Panc1 (cell line): ENCODE data around the gene WDFY2. TPM values are rescaled to one million over a fixed set of nuclear protein-coding genes. Genes with fewer than 3 reads are reported as not detected.

Source experiments
- ATAC-seq: fragments of 200-7000 bp; cut with Tn5 transposase; 2 replicates; pipeline ENCODE4 v1.9.1; 2020; ENCODE audit warnings: mild to moderate bottlenecking, moderate library complexity
- BruUV-seq: library from RNA; stranded (reverse); fragments of 400-500 nt; replicated peaks from 2 replicates; lab custom pipeline; 2021; lab: Mats Ljungman, UMichigan
- CTCF ChIA-PET: fragments of 300-600 bp; sonication (Branson Sonifier 250); formaldehyde crosslinking; loops from one replicate; lab custom pipeline; 2022; ENCODE audit warnings: antibody characterized with exemption; lab: Charles Lee
- POLR2A ChIA-PET: fragments of 300-600 bp; sonication (Branson Sonifier 250); formaldehyde crosslinking; loops from one replicate; lab custom pipeline; 2022; ENCODE audit warnings: antibody characterized with exemption; lab: Charles Lee
- DNase-seq: peaks from one replicate; pipeline ENCODE4 v3.0.0-alpha.2; 2010; ENCODE audit warnings: low read depth, low spot score
- H3K27ac ChIP-seq: 2 replicates; pipeline ENCODE4 v1.5.1; 2011; ENCODE audit warnings: mild to moderate bottlenecking, low read length, inconsistent platforms
- H3K27me3 ChIP-seq: fragments of 200-500 bp; sonication (Bioruptor generic); 2 replicates; pipeline ENCODE4 v1.6.0; 2014; ENCODE audit warnings: low read length, inconsistent platforms; ENCODE audit not compliant: control insufficient read depth, insufficient read depth
- H3K36me3 ChIP-seq: fragments of 200-500 bp; sonication (Bioruptor generic); 2 replicates; pipeline ENCODE4 v1.5.1; 2014; ENCODE audit warnings: inconsistent platforms, mild to moderate bottlenecking, low read length, moderate library complexity; ENCODE audit not compliant: control insufficient read depth, insufficient read depth
- H3K4me1 ChIP-seq: 2 replicates; pipeline ENCODE4 v1.5.1; 2011; ENCODE audit warnings: inconsistent platforms, mild to moderate bottlenecking, low read length, moderate library complexity; ENCODE audit not compliant: control insufficient read depth, insufficient read depth
- H3K4me3 ChIP-seq, 2 experiments: 2 replicates each; pipeline ENCODE4 v1.5.1; 2011 to 2012; ENCODE audit warnings: low read depth in 2 of 2, low read length in 2 of 2, mild to moderate bottlenecking in 2 of 2, inconsistent platforms in 1 of 2, moderate library complexity in 1 of 2
- H3K9me3 ChIP-seq: fragments of 200-500 bp; sonication (Bioruptor generic); 2 replicates; pipeline ENCODE4 v1.5.1; 2014; ENCODE audit warnings: low read depth, mild to moderate bottlenecking, inconsistent platforms, low read length, moderate library complexity; ENCODE audit not compliant: control insufficient read depth, insufficient read depth
- CTCF ChIP-seq: fragments of 450-650 bp; IDR thresholded peaks from 2 replicates; pipeline ENCODE4 v1.5.1; 2017; ENCODE audit warnings: mild to moderate bottlenecking
- POLR2AphosphoS5 ChIP-seq: IDR thresholded peaks from 2 replicates; pipeline ENCODE4 v1.6.1; 2012; ENCODE audit warnings: mild to moderate bottlenecking, low read depth, low read length, moderate library complexity
- REST ChIP-seq, 2 experiments: IDR thresholded peaks; 2 replicates each; pipeline ENCODE4 v1.6.1; 2011 to 2012; ENCODE audit warnings: low read depth in 2 of 2, control low read depth in 1 of 2, low read length in 1 of 2, mild to moderate bottlenecking in 1 of 2, moderate library complexity in 1 of 2; ENCODE audit not compliant: insufficient read depth in 1 of 2
- SIN3A ChIP-seq: IDR thresholded peaks from 2 replicates; pipeline ENCODE4 v1.6.1; 2012; ENCODE audit warnings: low read depth, mild to moderate bottlenecking, low read length, moderate library complexity, borderline replicate concordance; ENCODE audit not compliant: insufficient read depth
- TCF7L2 ChIP-seq: IDR thresholded peaks from 2 replicates; pipeline ENCODE4 v1.6.1; 2011; ENCODE audit warnings: mild to moderate bottlenecking, low read depth, low read length, inconsistent platforms
- in situ Hi-C: cut with HindIII; loops from 2 replicates; pipeline ENCODE4 v1.10.0; 2016; ENCODE audit warnings: low sequenced_read_pairs, low pct_unique_long_range_greater_than_20kb
- intact Hi-C: fragments of 100-400 bp; cut with micrococcal nuclease; formaldehyde crosslinking; loops from one replicate; pipeline ENCODE4 v1.10.0; 2022; ENCODE audit not compliant: unreplicated experiment
- total RNA-seq: library from RNA; stranded (reverse); gene quantifications from one replicate; pipeline ENCODE4 v1.2.1, GENCODE V29; 2021; ENCODE audit not compliant: unreplicated experiment

Gene WDFY2
- total RNA-seq, 1 experiment from 2014 or later = 7.8 TPM

GRCh38 chr13:51678420-51678819 lies 94.2 kb downstream of the WDFY2 start:
- ATAC-seq (no peak), DNase-seq (no peak)
- no peak overlapping the region for H3K27ac ChIP-seq
- no peaks in the 10 kb centered on the region for H3K27me3 ChIP-seq
- ChIA-PET CTCF (no interaction called here), POLR2A (no interaction called here)
- no peaks in the 10 kb centered on the region for H3K36me3 ChIP-seq
- BruUV-seq = no TSS peak
- H3K4me3 ChIP-seq = no peak overlapping the region
- TF ChIP-seq REST (IDR thresholded peaks at IDR 0.05; ENCODE audit: insufficient read depth in 1 of 2, low read depth in 2 of 2, low read length in 1 of 2) (no peak), CTCF (no peak), POLR2AphosphoS5 (no peak), SIN3A (no peak), TCF7L2 (no peak)
- peaks cover 2% of the 10 kb centered on the region; the same call in 1 of the 2 replicates for H3K4me1 ChIP-seq
- no peaks in the 10 kb centered on the region for H3K9me3 ChIP-seq
- in situ Hi-C loops = no loop called here
- intact Hi-C loops = no loop called here

- ChIA-PET CTCF (no interaction called here), POLR2A (no interaction called here)
- BruUV-seq = no TSS peak
- in situ Hi-C loops = no loop called here
- ATAC-seq (no peak), DNase-seq (no peak)
- H3K27me3 ChIP-seq = no peaks in the 10 kb centered on the region
- no peaks in the 10 kb centered on the region for H3K9me3 ChIP-seq
- no peak overlapping the region for H3K27ac ChIP-seq
- H3K4me3 ChIP-seq = no peak overlapping the region
- intact Hi-C loops = no loop called here
- no peaks in the 10 kb centered on the region for H3K36me3 ChIP-seq
- H3K4me1 ChIP-seq = peaks cover 3% of the 10 kb centered on the region; the same call in 1 of the 2 replicates
- TF ChIP-seq CTCF (no peak), POLR2AphosphoS5 (no peak), REST (IDR thresholded peaks at IDR 0.05; ENCODE audit: insufficient read depth in 1 of 2, low read depth in 2 of 2, low read length in 1 of 2) (no peak), SIN3A (no peak), TCF7L2 (no peak)
Observed at GRCh38 chr13:51679616-51680015, 95.4 kb downstream of the WDFY2 start.
